Measurements from ENCODE around the gene PDK1.

GRCh38 chr2:172564376-172564775 is 8.5 kb downstream of the PDK1 start:
- TF ChIP-seq CTCF (IDR thresholded peaks at IDR 0.05) (no peak), POLR2A (IDR thresholded peaks at IDR 0.05) (no peak)

All from heart left ventricle (tissue), 13 donors.